ENCODE results near the gene ARHGAP6.

Gene ARHGAP6

DNA sequence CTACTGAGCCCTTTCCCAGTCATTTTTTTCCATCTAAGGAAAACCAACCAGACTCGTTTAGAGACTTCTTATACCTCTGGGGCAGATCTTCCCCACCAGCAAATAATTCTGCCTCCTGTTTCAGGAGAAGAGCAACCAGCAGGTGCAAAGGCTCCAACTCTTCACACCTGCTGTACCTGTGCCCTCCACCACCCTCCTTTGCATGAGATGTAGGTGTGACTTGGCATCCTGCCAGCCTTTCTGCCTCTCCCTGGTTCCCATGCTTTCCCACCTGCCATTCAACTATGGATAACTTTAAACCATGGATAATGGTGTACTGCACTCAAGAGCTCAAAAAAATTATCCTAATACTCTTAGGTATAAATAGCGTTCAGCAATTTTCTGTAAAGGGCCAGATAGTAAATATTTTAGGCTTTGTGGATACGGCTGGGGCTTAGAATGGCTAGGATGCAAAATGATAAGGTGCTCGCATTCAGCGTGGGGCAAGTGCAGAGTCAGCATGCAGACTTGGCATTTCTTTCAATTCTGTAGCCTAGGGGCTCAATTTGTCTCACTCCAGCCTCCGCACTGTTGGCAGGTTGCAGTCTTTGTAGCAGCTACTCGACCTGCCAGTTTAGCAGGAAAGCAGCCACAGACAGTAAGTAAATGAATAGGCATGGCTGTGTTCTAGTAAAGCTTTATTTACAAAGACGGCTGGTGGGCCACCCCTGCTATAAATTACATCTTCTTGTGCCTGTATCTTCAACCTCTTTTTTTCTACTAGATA is 474.8 kb downstream of the ARHGAP6 start:
- Histone ChIP-seq H3K27ac (replicated peaks) (no peak overlapping the region), H3K4me3 (replicated peaks; ENCODE audit: insufficient read depth, low read length) (no peak overlapping the region), H3K27me3 (ENCODE audit: insufficient read depth, poor library complexity, severe bottlenecking) (no peaks in the 10 kb centered on the region)
- no peak for TF ChIP-seq GABPA (IDR thresholded peaks at IDR 0.05; ENCODE audit: low read depth)
- no peak for TF ChIP-seq SPI1 (IDR thresholded peaks at IDR 0.05; ENCODE audit: borderline replicate concordance, low read depth)
- TF ChIP-seq, protein P1, sequence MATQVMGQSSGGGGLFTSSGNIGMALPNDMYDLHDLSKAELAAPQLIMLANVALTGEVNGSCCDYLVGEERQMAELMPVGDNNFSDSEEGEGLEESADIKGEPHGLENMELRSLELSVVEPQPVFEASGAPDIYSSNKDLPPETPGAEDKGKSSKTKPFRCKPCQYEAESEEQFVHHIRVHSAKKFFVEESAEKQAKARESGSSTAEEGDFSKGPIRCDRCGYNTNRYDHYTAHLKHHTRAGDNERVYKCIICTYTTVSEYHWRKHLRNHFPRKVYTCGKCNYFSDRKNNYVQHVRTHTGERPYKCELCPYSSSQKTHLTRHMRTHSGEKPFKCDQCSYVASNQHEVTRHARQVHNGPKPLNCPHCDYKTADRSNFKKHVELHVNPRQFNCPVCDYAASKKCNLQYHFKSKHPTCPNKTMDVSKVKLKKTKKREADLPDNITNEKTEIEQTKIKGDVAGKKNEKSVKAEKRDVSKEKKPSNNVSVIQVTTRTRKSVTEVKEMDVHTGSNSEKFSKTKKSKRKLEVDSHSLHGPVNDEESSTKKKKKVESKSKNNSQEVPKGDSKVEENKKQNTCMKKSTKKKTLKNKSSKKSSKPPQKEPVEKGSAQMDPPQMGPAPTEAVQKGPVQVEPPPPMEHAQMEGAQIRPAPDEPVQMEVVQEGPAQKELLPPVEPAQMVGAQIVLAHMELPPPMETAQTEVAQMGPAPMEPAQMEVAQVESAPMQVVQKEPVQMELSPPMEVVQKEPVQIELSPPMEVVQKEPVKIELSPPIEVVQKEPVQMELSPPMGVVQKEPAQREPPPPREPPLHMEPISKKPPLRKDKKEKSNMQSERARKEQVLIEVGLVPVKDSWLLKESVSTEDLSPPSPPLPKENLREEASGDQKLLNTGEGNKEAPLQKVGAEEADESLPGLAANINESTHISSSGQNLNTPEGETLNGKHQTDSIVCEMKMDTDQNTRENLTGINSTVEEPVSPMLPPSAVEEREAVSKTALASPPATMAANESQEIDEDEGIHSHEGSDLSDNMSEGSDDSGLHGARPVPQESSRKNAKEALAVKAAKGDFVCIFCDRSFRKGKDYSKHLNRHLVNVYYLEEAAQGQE (IDR thresholded peaks at IDR 0.05; ENCODE audit: insufficient replicate concordance, low read depth), result no peak
- DNase-seq (ENCODE audit: low read depth in 1 of 2, low spot score in 1 of 2), result no peak

DNA sequence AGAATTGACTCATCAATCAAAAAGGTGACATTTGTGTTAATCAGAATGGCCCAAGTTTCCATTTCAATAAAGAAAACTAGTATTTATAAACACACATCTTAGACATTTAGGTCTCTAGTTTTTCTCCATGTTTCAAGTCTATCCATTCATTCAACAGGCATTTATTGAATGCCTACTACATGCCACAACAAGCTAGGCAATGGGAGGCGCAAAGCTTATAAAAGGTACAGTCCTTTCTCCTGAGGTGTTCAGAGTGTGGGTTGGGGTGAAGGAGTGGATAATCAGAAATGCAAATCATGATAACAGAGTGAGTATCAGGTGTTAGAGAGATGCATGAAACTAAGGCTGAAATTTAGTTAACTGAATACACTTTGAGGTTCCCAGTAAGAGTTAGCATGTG is 476.6 kb downstream of the ARHGAP6 start:
- Histone ChIP-seq H3K27me3 (ENCODE audit: insufficient read depth, poor library complexity, severe bottlenecking) (no peaks in the 10 kb centered on the region), H3K27ac (replicated peaks) (no peak overlapping the region), H3K4me3 (replicated peaks; ENCODE audit: insufficient read depth, low read length) (no peak overlapping the region)
- TF ChIP-seq, protein P2, sequence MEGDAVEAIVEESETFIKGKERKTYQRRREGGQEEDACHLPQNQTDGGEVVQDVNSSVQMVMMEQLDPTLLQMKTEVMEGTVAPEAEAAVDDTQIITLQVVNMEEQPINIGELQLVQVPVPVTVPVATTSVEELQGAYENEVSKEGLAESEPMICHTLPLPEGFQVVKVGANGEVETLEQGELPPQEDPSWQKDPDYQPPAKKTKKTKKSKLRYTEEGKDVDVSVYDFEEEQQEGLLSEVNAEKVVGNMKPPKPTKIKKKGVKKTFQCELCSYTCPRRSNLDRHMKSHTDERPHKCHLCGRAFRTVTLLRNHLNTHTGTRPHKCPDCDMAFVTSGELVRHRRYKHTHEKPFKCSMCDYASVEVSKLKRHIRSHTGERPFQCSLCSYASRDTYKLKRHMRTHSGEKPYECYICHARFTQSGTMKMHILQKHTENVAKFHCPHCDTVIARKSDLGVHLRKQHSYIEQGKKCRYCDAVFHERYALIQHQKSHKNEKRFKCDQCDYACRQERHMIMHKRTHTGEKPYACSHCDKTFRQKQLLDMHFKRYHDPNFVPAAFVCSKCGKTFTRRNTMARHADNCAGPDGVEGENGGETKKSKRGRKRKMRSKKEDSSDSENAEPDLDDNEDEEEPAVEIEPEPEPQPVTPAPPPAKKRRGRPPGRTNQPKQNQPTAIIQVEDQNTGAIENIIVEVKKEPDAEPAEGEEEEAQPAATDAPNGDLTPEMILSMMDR (IDR thresholded peaks at IDR 0.05; ENCODE audit: insufficient read depth, low read length), result no peak
- TF ChIP-seq POLR2AphosphoS5 (IDR thresholded peaks at IDR 0.05; ENCODE audit: low read depth), result no peak
- no peak for TF ChIP-seq GABPA (IDR thresholded peaks at IDR 0.05; ENCODE audit: low read depth)
- TF ChIP-seq SPI1 (IDR thresholded peaks at IDR 0.05; ENCODE audit: borderline replicate concordance, low read depth), result no peak
- TF ChIP-seq, protein P1 (IDR thresholded peaks at IDR 0.05; ENCODE audit: insufficient replicate concordance, low read depth), result no peak
- DNase-seq (ENCODE audit: low read depth in 1 of 2, low spot score in 1 of 2), result no peak

DNA sequence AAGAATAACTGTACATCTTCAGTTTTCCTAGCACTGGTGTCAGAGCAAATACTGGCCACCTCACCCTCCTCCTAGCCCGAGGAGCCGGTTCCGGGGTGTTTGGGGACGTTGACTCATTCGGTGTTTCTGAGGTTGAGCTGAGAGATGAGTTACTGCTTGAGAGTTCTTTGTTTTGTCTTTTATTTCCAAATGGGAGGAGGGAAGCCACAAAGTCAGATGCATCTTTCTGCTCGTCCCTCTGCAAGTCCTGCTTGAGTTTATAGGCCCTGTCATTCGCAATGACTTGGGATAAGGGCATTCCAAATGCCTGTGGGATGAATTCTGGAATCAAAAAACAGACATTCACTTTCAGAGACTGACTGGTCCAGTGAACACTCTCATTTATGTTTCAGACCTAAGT is 477.1 kb downstream of the ARHGAP6 start:
- no peak overlapping the region for H3K27ac ChIP-seq (replicated peaks)
- no peaks in the 10 kb centered on the region for H3K27me3 ChIP-seq (ENCODE audit: insufficient read depth, poor library complexity, severe bottlenecking)
- TF ChIP-seq POLR2AphosphoS5 (IDR thresholded peaks at IDR 0.05; ENCODE audit: low read depth) (no peak), GABPA (IDR thresholded peaks at IDR 0.05; ENCODE audit: low read depth) (no peak), SPI1 (IDR thresholded peaks at IDR 0.05; ENCODE audit: borderline replicate concordance, low read depth) (no peak)
- TF ChIP-seq, protein P2 (IDR thresholded peaks at IDR 0.05; ENCODE audit: insufficient read depth, low read length), result no peak
- TF ChIP-seq, protein P1 (IDR thresholded peaks at IDR 0.05; ENCODE audit: insufficient replicate concordance, low read depth), result no peak
- H3K4me3 ChIP-seq (replicated peaks; ENCODE audit: insufficient read depth, low read length), result no peak overlapping the region
- no peak for DNase-seq (ENCODE audit: low read depth in 1 of 2, low spot score in 1 of 2)

Measured in HL-60 (cell line).